T-helper 1 cell treated with Interleukin-12 subunit alpha and Interleukin-12 subunit beta and Interleukin-4 antibody, amounts not matched to agents 30 ng/mL and 1 ng/mL, for 36 hours (primary cell): Measurements from ENCODE around the gene SP2. TPM values are rescaled to one million over a fixed set of nuclear protein-coding genes. Genes with fewer than 3 reads are reported as not detected.

ENCODE experiments used
- intact Hi-C: fragments of 100-400 bp; cut with micrococcal nuclease; formaldehyde crosslinking; loops from one replicate; pipeline ENCODE4 v1.15.1; 2024
- total RNA-seq: library from RNA; stranded (reverse); gene quantifications from 2 replicates; pipeline ENCODE4 v1.2.3, GENCODE V29; 2022

SP2 gene
- total RNA-seq, 1 donor from 2014 or later: 33.9 TPM

DNA sequence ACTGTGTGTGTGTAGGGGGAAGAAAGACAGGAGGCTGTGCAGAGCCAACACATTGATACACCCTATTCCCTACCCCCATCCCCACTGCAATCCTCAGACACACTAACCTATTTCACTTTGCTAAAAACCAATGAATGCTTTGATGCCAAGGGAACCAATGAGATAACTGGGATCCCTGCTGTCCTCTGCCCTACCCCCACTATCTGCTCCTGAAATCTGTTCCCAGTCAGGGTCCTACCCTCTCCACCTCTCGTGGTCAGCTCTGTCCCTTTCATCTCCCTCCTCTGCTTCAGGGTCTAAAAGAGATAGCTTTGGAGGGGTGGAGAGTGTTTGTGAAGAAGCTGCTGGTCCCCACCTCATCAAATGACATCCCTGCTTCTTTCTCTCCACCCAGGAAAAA lies 26.0 kb upstream of the SP2 start:
- intact Hi-C loops: no loop called here

DNA sequence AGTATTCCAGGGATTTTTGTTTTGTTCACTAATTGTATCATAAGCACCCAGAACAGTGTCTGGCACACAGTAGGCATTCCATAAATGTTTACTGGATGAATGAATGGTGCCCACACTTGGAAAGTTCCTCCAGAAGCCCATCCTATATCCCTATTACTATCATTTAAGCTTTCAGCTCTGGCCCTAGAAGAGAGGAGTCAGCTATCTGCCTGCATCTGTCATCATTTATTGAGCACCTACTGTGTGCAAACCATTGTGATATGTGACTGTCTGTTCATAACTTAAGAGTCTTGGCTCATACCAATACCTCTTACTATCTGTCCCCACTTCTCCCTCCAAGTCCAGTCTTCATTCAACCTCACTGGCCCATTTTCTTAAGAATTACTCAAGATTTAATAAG lies 25.0 kb upstream of the SP2 start:
- intact Hi-C loops: no loop called here

DNA sequence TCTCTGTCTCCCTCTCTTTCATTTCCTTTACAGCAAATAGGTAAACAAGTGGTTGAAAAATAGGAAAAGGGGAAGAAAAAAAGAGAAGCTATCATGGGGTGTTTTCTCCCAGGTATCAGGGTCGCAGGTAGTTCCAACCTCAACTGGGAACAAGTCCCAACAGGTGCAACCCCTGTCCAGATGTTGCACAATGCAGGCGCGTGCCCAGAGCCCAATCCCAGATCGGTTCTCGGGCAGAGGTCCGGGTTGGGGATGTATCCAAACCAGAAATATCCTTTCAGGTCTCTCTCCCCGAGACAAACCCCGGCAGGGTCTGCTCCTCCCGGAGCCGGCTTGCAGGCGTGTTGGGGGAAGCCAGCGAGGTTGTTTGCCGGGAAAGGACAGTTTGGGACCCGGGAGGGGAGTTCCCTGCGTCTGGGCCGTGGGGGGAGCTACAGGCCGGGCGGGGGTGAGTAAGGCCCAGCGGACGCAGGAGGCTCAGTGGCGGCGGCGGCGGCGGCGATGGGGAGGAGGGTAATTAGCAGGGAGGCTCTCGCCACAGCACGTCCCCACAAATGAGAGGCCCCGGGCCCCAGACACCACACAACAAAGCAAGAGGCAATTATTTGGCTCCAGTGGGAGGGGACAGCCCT lies 23.9 kb upstream of the SP2 start:
- intact Hi-C loops: no loop called here

DNA sequence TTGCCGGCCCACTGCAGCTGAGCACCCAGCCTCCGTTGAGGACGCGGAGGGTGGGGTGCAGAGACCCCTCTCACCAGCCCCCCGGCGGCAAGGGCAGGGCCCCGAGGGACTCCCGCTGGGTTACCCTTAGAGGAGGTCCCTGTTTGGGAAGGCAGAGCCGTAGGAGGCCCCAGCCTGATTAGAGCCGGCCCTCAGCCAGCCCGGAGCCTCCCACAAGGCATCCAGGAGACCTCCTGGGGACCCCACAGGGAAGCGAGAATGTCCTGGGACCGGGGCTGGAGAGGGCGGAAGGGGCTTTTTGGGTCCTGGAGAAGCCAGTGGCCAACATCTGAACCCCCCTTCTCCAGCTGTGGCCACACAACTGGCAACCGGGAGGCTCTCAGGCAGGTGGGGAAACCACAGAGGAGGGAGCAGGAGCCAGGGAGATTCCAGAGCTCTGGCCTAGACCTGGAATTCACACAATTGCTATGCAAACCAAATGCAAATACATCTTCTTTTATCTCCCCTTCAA lies 23.3 kb upstream of the SP2 start:
- intact Hi-C loops: no loop called here

DNA sequence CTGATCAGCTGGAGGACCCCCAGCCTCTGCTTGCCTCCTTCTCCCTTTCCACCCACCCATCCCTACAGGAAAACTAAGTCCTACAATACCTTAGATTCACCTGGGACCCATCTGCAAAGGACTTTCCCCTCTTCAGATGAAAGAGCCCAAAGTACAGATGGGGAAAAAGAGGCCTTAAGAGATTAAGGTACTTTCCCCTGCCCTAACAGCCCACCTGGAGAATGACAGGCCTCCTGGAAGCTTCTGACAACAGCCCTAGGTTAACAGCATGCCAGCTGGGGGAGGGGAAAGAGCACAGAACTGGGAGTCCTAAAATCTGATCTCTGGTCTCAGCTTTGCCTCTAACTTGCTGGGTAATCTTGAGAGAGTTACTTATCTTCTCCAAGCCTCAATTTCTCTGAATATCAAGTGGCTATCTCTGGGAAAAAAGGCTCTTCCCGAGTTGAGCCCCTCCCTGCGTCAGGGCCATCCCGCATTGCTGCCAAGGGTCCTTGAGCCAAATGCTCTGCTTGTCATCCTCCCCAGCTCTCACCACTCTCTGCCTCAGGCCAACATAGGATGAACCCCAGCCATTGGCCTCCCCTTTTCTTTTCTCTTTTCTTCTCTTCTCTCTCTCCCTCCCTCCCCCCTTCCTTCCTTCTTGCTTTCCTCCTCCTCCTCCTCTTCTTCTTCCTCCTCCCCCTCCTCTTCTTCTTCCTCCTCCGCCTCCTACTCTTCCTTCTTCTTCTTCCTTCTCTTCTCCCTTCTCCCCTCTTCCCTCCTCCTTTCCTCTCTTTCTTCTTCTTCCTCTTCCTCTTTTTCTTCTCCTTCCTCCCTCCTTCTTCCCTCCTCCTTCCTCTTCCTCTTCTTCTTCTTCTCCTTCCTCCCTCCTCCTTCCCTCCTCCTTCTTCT lies 22.6 kb upstream of the SP2 start:
- intact Hi-C loops: no loop called here

DNA sequence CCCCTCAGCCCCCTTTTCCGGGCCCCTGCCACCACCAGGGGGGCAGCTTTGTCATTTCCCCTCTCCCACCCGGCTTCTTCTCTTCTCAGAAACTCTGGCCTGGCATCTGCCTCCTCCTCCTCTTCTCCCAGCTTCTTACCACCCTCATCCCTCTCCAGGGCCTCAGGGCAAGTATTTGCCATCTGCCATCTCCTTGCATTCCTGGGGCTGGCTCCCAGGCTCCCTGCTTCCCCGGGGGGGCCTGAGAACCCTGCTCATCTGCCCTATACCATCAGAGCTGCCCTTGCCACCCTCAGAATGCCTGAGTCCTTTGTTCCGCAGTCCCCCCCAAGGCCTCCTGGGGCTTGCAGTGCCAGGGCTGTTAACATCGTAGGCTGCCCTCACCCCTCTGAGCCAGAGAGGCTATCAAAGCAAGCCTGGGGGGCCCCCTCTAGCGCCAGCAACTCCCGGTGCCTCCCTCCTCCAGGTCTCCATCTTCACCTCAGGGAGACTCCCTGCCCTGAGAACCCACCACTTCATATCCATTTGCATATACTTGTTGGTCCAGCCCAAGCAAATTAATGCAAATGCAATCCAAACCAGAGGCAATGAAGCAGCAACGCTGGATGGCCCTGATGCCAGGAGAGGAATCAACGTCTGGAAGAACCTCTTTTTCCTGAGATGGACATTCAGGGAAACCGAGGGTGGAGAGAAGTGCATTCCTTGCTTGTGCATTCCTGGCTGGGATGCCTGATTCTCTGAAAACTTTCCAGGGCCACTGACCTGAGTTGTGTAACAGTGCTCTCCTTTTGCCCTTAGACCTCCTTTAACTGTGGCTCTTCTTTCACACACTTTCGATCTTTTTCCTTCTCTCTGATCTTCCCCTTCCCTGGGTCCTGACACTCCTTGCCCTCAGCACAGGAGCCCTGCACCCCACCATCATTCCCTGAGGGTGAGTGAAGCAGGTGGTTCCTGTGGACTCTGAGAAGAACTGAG lies 20.7 kb upstream of the SP2 start:
- intact Hi-C loops: no loop called here

DNA sequence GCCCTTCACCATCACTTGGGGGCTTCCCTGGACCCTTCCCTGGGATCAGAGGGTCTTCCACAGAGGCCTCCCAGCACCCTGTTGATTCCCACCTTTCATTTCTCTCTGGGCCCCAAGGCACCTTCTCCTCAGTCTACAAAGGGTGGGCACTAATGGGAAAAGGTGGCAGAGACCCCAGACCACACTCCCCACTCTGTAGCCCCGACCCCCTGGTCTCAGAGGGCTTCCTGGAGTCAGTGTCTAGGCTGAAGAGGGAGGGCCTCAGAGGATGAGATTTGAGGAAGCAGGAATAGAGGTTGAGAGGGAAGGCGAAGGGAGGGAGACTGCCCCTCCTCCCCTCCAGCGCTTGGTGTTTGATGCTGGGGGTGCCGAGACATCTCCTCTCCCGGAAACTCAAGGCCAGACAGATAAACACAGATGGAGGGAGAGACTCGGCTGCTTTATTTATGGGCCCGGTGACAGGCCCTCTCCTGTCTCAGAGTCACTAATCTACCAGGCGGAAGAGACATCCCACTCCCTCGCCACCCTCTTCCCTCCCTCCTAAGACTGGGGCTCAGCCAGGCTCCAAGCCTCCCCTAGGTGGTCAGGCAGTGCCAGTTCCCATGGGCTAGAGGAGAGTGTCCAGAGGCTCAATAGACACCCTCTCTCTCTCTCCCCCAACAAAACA lies 18.5 kb upstream of the SP2 start:
- intact Hi-C loops: no loop called here

DNA sequence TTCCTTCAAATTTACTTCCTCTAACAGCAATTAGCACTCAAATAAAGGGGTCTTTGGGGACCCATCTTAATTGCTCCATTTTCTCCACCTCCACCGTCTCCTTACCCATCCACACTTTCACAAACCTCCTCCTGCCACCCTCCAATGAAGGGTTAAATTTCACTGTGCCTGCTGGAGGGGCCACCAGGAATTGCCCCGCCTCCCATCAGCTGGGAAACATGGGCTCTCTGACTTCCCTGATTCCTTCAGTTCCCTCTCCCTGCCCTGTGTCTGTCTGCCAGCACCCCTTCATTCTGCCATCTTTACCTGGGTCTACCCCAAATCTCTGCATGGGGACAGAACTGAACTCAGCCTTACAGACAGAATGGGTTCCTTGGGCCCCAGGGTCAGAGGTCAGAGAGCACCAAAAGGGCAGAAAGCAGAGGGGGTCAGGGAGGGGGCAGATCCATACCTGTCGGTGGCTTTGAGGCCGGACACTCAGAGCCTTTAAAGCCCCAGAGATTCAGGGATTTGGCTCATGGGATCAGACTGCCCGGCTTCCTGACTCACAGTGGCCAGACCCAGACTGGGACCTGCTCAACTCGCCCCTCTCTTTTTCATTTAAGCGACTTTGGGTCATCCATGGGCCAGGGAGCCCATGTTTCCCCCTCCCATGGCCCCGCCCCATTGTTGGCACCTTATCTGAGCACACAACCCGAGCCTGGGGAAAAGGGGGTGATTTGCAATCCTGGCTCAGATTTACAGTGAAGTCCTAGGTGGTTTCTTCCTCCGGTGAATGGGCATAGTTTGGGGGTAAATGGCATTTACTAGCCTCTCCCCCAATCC lies 17.6 kb upstream of the SP2 start:
- intact Hi-C loops: no loop called here

DNA sequence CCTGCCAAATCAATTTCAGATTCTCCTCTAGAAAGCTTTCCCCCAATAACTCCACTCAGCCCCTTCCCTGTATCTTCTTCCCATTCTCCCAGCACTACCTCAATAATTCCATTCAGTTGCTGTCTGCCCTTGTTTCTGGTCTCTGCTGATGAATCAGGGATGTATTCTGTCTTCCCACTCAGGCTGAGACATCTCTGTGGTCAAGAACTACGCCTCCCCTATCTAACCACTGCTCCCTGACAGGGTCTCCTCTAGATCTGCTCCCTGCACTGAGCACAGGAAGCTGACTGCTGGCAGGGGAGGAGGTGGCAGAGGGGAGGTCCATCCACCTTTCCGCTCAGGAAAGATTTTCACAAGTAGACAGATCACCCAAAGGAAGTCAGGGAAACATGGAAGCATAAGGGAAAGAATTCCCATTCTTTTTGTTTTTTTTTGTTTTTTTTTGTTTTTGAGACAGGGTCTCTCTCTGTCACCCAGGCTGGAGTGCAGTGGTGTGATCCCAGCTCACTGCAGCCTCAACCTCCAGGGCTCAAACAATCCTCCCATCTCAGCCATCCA lies 16.9 kb upstream of the SP2 start:
- intact Hi-C loops: no loop called here

DNA sequence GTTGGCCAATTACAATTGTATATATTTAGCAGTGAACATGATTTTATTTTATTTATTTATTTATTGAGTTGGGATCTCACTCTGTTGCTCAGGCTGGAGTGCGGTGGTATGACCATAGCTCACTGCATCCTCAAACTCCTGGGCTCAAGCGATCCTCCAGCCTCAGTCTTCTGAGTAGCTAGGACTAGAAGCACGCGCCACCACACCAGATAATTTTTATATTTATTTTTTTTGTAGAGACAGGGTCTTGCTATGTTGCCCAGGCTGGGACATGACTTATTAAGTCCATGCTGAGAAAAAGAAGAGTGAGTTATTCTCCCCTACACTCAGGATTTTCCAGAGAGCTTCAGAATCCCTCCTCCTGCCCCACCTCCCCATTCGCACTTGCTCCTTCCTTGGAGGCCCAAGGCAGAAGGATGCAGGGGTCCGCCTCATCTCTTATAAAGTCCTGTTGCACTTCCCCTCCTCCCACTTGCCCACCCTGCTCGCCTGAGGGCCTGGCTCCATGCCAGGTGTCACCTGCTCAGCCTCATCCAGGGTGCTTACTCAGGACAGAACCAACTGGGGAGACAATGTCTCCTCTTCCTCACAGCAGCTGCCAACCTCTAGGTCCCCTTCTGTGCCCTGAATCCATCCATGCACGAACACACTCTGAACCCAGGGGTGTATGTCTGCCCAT lies 16.1 kb upstream of the SP2 start:
- intact Hi-C loops: no loop called here

DNA sequence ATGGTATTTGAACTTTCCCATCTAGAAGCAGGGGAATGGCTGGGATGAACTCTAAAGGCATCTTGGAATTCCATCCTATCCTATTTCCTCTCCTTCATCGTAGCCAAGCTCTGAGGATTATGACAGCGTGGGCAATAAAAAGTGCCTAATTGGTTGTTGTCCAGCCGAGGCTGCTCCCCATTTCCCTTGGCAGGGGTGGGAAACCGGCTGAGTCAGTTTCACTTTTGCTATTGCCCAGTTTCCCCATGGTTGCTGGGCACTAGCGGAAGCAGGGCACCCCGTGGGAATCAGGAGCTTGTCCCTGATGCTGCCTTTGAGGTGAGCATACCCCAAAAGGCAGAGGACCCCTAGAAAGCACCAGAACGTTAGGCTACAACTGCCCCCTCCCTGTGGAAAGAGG lies 13.8 kb upstream of the SP2 start:
- intact Hi-C loops: no loop called here

DNA sequence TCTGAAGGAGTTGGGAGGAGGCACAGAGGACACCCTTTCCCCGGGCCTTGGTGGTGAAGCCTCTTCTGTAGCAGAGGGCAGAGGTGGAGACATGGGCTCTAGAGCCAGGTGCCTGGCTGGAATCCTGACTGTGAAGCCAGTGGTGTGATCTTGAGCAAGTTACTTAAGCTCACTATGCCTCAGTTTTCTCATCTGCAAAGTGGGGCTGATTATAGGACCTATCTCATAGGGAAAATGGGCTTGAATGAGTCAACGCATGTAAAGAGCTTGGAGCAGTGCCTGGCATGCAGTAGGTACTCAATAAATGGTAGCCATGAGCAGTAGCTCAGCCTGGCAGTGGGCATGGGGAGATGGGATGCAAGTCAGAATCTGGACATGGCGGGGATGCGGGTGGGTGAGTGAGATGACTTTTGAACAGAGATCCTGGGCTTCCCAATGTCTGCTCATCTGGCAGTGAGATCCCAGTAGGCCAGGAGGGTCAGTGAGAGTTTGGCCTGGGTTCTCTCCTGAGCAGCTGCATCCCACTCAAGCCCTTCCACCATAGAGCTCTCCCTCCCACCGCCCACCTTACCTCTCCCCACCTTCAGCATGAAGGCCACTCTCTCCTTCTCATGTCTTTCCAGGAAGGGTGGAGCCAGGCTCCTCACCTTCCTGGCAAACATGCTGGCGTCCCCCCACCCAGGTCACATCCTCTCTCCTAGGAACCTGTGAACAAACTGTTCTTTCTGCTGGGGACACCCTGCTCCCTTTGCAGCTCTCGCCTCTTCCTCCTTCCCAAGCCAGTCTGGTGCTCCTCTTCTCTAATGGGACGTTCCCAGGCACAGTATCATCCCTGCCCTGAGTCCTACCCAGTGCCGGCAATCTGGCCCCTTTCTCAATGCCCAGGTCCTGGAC lies 13.1 kb upstream of the SP2 start:
- intact Hi-C loops: no loop called here

DNA sequence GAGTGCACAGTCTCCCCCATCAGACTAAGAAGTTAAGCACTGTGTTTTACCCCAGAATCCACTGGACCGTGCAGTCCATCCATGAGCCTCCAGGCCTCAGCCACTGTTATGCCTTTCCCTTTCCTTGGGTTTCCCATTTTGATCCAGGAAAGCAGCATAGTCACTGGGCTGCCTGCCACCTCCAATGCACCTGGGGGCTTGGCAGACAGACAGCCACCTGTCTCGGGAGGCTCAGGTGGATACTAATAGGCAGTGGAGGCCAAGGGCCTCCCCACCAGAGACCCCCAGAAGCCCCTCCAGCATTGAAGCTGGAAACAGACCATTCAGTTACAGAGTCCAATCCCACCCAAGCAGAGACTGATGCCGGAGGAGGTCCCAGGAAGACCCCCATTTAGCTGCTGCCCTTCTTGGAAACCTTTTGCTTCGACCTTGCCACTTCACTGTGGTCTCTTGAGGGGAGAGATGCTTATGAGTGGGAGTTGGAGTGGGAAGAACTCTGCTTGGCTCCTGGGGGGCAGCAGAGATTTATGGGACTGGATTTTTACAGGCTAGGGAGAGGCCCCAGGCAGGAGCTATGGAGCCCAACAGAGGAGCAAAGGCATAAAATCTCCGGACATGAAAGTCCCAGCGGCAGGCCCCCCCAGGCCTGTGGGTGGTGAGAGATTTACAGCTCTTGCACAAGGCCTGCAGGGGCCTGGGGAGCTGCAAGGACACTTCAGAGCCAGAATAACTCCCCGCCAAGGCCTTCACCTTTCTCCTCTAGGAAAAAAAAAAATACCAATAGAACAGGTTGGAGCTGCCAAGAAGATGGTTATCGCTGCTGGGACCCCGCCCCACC lies 12.2 kb upstream of the SP2 start:
- intact Hi-C loops: no loop called here

DNA sequence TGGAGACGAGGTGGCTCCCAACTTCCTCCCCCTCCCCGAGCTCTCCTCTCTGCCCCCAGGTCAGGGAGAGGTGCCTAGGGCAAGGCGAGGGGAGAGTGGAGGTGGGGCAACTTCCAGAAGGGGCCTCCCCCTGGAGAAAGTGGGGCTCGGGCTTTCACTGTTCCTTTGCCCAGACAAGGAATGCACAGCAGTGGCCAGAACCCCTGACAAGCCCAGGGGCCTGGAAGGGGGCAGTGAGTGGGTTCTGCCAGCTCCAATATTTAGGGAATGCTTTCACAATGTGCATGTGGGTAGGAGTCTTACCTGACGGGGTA lies 11.7 kb upstream of the SP2 start:
- intact Hi-C loops: no loop called here

DNA sequence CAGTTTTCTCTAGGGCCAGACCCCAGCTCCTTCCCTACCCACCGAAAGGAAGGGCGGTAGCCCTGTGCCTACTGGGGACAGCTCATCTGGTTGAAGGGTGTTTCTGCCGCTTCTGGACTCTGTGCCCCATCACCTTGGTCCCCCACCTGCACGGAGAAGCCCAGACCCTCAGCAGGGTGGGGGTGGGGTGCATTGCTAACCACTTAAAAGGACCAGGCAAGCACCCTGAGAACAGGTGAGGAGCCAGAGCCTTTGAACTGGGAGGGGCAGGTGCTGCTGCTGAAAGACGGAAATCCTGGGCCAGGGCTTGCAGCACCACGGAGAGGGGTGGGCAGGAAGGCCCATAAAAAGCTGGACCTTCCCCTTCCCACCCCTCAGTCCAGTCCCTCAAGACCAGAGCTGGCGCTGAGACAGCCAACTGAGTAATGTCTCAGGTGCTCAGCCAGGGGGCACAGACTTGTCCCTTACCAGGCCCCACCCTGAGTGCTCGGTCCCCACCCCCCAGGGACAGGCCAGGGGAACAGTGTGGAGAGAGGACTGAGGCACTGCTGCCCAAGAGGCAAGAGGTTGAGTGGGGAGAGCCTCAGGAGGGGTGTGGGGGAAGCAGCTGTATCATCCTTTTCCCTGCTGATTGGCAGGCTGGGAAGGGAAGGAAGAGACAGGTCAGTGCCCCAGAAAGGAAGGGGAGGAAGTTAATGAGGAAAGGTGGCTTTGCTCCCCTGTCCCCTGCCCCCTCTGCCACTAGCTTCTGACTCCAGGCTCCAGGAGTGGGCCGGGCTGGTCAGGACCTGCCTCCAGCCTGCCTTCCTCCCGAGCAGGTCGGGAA lies 10.9 kb upstream of the SP2 start:
- intact Hi-C loops: no loop called here

DNA sequence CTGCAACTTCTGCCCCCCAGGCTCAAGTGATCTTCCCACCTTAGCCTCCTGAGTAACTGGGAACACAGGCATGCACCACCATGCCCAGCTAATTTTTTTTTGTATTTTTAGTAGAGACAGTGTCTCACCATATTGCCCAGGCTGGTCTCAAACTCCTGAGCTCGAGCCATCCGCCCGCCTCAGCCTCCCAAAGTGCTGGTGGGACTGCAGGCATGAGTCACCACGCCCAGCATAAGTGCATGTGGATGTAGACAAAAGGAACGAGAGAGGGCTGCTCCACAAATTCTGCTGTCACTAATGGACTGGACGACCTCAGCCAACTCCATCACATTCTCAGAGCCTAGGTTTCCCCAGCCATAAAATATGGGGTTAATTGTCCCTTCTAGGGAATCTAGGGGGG lies 7.7 kb upstream of the SP2 start:
- intact Hi-C loops: no loop called here
